ENCODE results near the gene KRT5.

Gene KRT5

GRCh38 chr12:52473768-52474167, 46.4 kb downstream of the KRT5 start, which contains the start of gene KRT6C:
Gene KRT6C, minus strand, starts transcription at chr12:52473805. Its CDS starts 68 bp downstream, at chr12:52473737.
- DNase-seq (ENCODE audit: low read depth), result no peak
- no peak within 1 kb of the TSS for H3K4me3 ChIP-seq (ENCODE audit: low read depth, low read length)
- TF ChIP-seq CTCF (IDR thresholded peaks at IDR 0.05; ENCODE audit: low read depth, low read length, missing control alignments), result no peak

- H3K4me3 ChIP-seq (ENCODE audit: low read depth, low read length), result no peak overlapping the region
- DNase-seq (ENCODE audit: low read depth), result no peak
- TF ChIP-seq CTCF (IDR thresholded peaks at IDR 0.05; ENCODE audit: low read depth, low read length, missing control alignments), result no peak
Observed at GRCh38 chr12:52469853-52470252, 50.3 kb downstream of the KRT5 start.

GRCh38 chr12:52464897-52465296, 55.3 kb downstream of the KRT5 start:
- H3K4me3 ChIP-seq (ENCODE audit: low read depth, low read length), result no peak overlapping the region
- TF ChIP-seq CTCF (IDR thresholded peaks at IDR 0.05; ENCODE audit: low read depth, low read length, missing control alignments), result no peak
- no peak for DNase-seq (ENCODE audit: low read depth)

All from GM12864 (cell line).